Upper lobe of right lung (tissue), 1 donor: Measurements from ENCODE around the gene TTC31. TPM values are rescaled to one million over a fixed set of nuclear protein-coding genes. Genes with fewer than 3 reads are reported as not detected.

Experiments
- ATAC-seq: fragments of 200-7000 bp; cut with Tn5 transposase; one replicate; pipeline ENCODE4 v1.9.1; 2020; ENCODE audit warnings: mild to moderate bottlenecking, moderate library complexity
- DNase-seq: peaks from one replicate; pipeline ENCODE4 v3.0.0-alpha.2; 2020
- H3K27ac ChIP-seq: fragments of 200-600 bp; one replicate; pipeline ENCODE4 v1.8.0; 2022
- H3K27me3 ChIP-seq: fragments of 200-600 bp; one replicate; pipeline ENCODE4 v1.8.0; 2022; ENCODE audit warnings: mild to moderate bottlenecking
- H3K36me3 ChIP-seq: fragments of 200-600 bp; one replicate; pipeline ENCODE4 v1.8.0; 2022
- H3K4me1 ChIP-seq: fragments of 200-600 bp; one replicate; pipeline ENCODE4 v1.8.0; 2022
- H3K4me3 ChIP-seq: fragments of 200-600 bp; one replicate; pipeline ENCODE4 v1.8.0; 2022; ENCODE audit warnings: mild to moderate bottlenecking
- H3K9me3 ChIP-seq: fragments of 200-600 bp; one replicate; pipeline ENCODE4 v1.8.0; 2022
- CTCF ChIP-seq: fragments of 200-600 bp; IDR thresholded peaks from one replicate; pipeline ENCODE4 v1.8.0; 2022; ENCODE audit warnings: antibody characterized with exemption
- intact Hi-C: fragments of 100-400 bp; cut with DNase I; formaldehyde crosslinking; loops from one replicate; pipeline ENCODE4 v1.11.0; 2022
- total RNA-seq: library from RNA; stranded (reverse); fragmentation: NEBNext Ultra II Directional; extraction: Animal tissue kit (Norgen Biotek cat#: 25700); gene quantifications from one replicate; pipeline ENCODE4 v1.2.1, GENCODE V29; 2021
- donor health status: DM: no; HTN: yes; CAD: no; lungs with severe emphysema.

TTC31 gene
- total RNA-seq, 1 donor from 2014 or later: 23.4 TPM

GRCh38 chr2:74512744-74513604 lies 30.1 kb downstream of the TTC31 start:
- no peaks in the 10 kb centered on the region for H3K36me3 ChIP-seq
- no peaks in the 10 kb centered on the region for H3K9me3 ChIP-seq
- H3K27ac ChIP-seq: no peak overlapping the region
- H3K4me1 ChIP-seq: peaks cover 17% of the 10 kb centered on the region
- DNase-seq: no peak
- TF ChIP-seq CTCF: no peak
- no peak for ATAC-seq
- no peak overlapping the region for H3K4me3 ChIP-seq
- H3K27me3 ChIP-seq: peaks cover 76% of the 10 kb centered on the region
- intact Hi-C loops: no loop called here

- H3K4me1 ChIP-seq: peaks cover 14% of the 10 kb centered on the region
- H3K36me3 ChIP-seq: no peaks in the 10 kb centered on the region
- H3K27me3 ChIP-seq: peaks cover 83% of the 10 kb centered on the region
- no peaks in the 10 kb centered on the region for H3K9me3 ChIP-seq
- intact Hi-C loops: no loop called here
- no peak for ATAC-seq
- no peak overlapping the region for H3K4me3 ChIP-seq
- no peak for TF ChIP-seq CTCF
- H3K27ac ChIP-seq: no peak overlapping the region
- DNase-seq: no peak
Observed at GRCh38 chr2:74513605-74514367, 30.9 kb downstream of the TTC31 start.

GRCh38 chr2:74514368-74515270 lies 31.7 kb downstream of the TTC31 start, which contains the start of gene TLX2:
TLX2 (plus strand) TSS chr2:74514450; CDS start chr2:74514807, 357 bp downstream.
- intact Hi-C loops: no loop called here
- H3K27ac ChIP-seq: no peak within 1 kb of the TSS
- no peaks in the 10 kb centered on the region for H3K36me3 ChIP-seq
- H3K4me3 ChIP-seq: no peak within 1 kb of the TSS
- H3K27me3 ChIP-seq: peaks cover 92% of the 10 kb centered on the region
- no peak for TF ChIP-seq CTCF
- DNase-seq: no peak
- H3K4me1 ChIP-seq: peaks cover 14% of the 10 kb centered on the region
- ATAC-seq: no peak
- H3K9me3 ChIP-seq: no peaks in the 10 kb centered on the region

- H3K4me3 ChIP-seq: peak overlapping the region; percentile 38
- peaks cover 98% of the 10 kb centered on the region for H3K27me3 ChIP-seq
- DNase-seq: peak; percentile 72
- H3K4me1 ChIP-seq: peaks cover 14% of the 10 kb centered on the region
- no peak for TF ChIP-seq CTCF
- no peaks in the 10 kb centered on the region for H3K9me3 ChIP-seq
- intact Hi-C loops: no loop called here
- peak; percentile 35 for ATAC-seq
- no peaks in the 10 kb centered on the region for H3K36me3 ChIP-seq
- H3K27ac ChIP-seq: no peak overlapping the region
Observed at GRCh38 chr2:74515271-74515980, 32.5 kb downstream of the TTC31 start.
